ENCODE measurements around the gene TMEM255B. TPM values are rescaled to one million over a fixed set of nuclear protein-coding genes. Genes with fewer than 3 reads are reported as not detected.

Gene TMEM255B
- total and polyA plus RNA-seq, 2 donors (not counting 3 experiments of a cell fraction or from before 2014, with no cell fraction given) = 105 to 121 TPM

DNA sequence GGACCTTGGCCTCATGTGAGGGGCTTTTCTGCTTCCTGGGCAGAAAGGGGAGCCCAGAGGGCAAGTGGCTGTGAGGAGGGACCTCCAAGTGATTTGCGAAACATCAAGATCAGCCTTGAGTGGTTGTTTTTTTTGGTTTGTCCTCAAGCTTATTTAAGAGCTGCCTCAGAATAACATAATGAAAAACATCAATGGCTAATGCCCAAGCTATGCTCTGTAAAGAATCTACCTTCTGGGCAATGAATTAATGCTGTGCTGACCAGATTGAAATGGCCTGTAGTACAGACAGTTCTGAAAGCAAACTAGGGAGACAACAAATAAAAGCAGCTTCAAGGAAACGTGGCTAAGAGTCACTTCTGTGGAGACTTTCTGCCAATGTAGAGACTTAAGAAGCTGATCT is 8.3 kb downstream of the TMEM255B start:
- H4K20me1 ChIP-seq (replicated peaks; ENCODE audit: control insufficient read depth, extremely low read depth, insufficient read depth, low read length) = no peaks in the 10 kb centered on the region
- H3K9me1 ChIP-seq (replicated peaks; ENCODE audit: control insufficient read depth, extremely low read depth, insufficient read depth, low read length) = no peaks in the 10 kb centered on the region
- BruUV-seq (replicated peaks) = no TSS peak
- TF ChIP-seq GATA2 (IDR thresholded peaks at IDR 0.05; ENCODE audit: insufficient read depth, insufficient read length, low read depth, low read length) = no peak
- TF ChIP-seq MYC (IDR thresholded peaks at IDR 0.05; ENCODE audit: low read depth, low read length) = no peak
- TF ChIP-seq, protein P1, sequence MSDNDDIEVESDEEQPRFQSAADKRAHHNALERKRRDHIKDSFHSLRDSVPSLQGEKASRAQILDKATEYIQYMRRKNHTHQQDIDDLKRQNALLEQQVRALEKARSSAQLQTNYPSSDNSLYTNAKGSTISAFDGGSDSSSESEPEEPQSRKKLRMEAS (IDR thresholded peaks at IDR 0.05; ENCODE audit: insufficient read depth, insufficient read length) = no peak
- TF ChIP-seq, protein P2, sequence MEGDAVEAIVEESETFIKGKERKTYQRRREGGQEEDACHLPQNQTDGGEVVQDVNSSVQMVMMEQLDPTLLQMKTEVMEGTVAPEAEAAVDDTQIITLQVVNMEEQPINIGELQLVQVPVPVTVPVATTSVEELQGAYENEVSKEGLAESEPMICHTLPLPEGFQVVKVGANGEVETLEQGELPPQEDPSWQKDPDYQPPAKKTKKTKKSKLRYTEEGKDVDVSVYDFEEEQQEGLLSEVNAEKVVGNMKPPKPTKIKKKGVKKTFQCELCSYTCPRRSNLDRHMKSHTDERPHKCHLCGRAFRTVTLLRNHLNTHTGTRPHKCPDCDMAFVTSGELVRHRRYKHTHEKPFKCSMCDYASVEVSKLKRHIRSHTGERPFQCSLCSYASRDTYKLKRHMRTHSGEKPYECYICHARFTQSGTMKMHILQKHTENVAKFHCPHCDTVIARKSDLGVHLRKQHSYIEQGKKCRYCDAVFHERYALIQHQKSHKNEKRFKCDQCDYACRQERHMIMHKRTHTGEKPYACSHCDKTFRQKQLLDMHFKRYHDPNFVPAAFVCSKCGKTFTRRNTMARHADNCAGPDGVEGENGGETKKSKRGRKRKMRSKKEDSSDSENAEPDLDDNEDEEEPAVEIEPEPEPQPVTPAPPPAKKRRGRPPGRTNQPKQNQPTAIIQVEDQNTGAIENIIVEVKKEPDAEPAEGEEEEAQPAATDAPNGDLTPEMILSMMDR (IDR thresholded peaks at IDR 0.05; ENCODE audit: extremely low read depth in 1 of 2, insufficient read depth in 1 of 2, low read depth in 1 of 2, low read length in 2 of 2) = no peak
- no peak for TF ChIP-seq POLR2AphosphoS5 (IDR thresholded peaks at IDR 0.05; ENCODE audit: insufficient read depth, low read depth, low read length)
- no peak for TF ChIP-seq JUN (IDR thresholded peaks at IDR 0.05; ENCODE audit: borderline replicate concordance, insufficient read depth, insufficient read length, low read depth)
- TF ChIP-seq EZH2 (IDR thresholded peaks at IDR 0.05; ENCODE audit: borderline replicate concordance, low read depth, low read length, severe bottlenecking) = no peak
- no peak for TF ChIP-seq POLR2A (IDR thresholded peaks at IDR 0.05; ENCODE audit: low read depth, low read length)
- TF ChIP-seq FOS (IDR thresholded peaks at IDR 0.05; ENCODE audit: borderline replicate concordance, insufficient read depth, low read length) = no peak
- H3K4me2 ChIP-seq (ENCODE audit: insufficient read depth, low read length) = no peak overlapping the region
- H3K9me3 ChIP-seq (replicated peaks; ENCODE audit: control insufficient read depth, insufficient read depth, low read length) = no peaks in the 10 kb centered on the region
- H3K27ac ChIP-seq (ENCODE audit: insufficient read depth, low read depth, low read length) = no peak overlapping the region
- dilution Hi-C loops (cut with MboI; ENCODE audit: extremely low pct_ligation_motif_present, low sequenced_read_pairs) (no loop called here), intact Hi-C loops (cut with micrococcal nuclease) (no loop called here)
- FAIRE-seq = no peak
- no peak overlapping the region for H3K4me3 ChIP-seq (replicated peaks in 1 of 3; ENCODE audit: insufficient read depth in 1 of 3, low read depth in 1 of 3, low read length in 3 of 3)
- POLR2A ChIA-PET = no interaction called here
- no peak overlapping the region for H3K9ac ChIP-seq (replicated peaks; ENCODE audit: extremely low read depth, insufficient read depth, low read length)
- peaks cover 13% of the 10 kb centered on the region for H3K4me1 ChIP-seq (ENCODE audit: control insufficient read depth, extremely low read depth, insufficient read depth, low read length)
- no peaks in the 10 kb centered on the region for H3K27me3 ChIP-seq (ENCODE audit: control insufficient read depth in 2 of 2, insufficient read depth in 2 of 2, low read length in 2 of 2)
- DNase-seq (ENCODE audit: low read depth, low spot score) = no peak
- peaks cover 19 to 46% of the 10 kb centered on the region in 2 experiments for H3K36me3 ChIP-seq (ENCODE audit: control insufficient read depth in 2 of 2, extremely low read depth in 1 of 2, insufficient read depth in 2 of 2, low read length in 2 of 2)
- H2AFZ ChIP-seq (ENCODE audit: low read depth, low read length) = no peak overlapping the region
- peaks cover 12% of the 10 kb centered on the region for H3K79me2 ChIP-seq (ENCODE audit: control insufficient read depth, insufficient read depth, low read length)
- CTCF ChIA-PET = no interaction called here
